Hindlimb muscle (tissue), 1 donor: ENCODE results near the gene PRKCE. TPM values are rescaled to one million over a fixed set of nuclear protein-coding genes. Genes with fewer than 3 reads are reported as not detected.

Experiments used
- DNase-seq: peaks from one replicate; pipeline ENCODE4 v3.0.0-alpha.2; 2013
- polyA plus RNA-seq: library from polyadenylated mRNA; unstranded; fragments of 120-200 nt; gene quantifications from one replicate; pipeline ENCODE4 v1.2.1, GENCODE V29; 2013; ENCODE audit not compliant: insufficient read length

Gene PRKCE
- polyA plus RNA-seq: 4.6 TPM

DNA sequence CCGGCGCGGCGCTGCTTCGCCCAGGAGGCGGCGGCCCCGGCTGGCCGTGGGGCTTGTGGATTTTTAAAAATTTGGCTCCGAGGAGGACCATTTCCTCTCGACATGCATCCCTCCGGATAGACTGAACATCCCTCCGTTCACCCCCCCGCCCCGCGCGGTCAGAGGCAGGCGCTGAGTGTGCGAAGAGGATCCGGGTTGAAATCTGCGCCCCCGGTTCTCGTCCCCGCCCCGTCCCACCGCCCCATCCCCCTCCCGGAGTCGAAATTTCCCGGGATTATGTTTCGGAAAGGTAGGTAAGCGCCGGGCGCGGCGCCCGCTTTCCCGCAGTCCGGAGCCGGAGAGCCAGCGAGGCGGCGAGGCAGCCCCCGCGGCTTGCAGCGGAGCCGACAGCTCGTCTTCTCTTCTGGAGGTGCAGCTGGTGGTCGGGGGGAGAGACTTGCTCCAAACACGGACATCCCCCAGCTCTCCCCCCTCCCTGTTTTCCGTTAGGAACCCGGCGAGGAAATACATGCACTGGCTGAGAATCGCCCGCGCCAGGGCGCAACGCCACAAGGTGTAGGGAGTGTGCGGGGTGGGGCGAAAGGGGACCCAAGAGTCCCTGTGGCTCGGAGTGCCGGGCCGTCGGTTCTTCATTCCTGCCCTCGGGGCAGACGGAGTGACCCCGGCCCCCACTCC, at the start of gene PRKCE:
Gene PRKCE (plus strand): TSS at position 261 of the 675 bp plus-strand sequence.
- peak; percentile 76 for DNase-seq

DNA sequence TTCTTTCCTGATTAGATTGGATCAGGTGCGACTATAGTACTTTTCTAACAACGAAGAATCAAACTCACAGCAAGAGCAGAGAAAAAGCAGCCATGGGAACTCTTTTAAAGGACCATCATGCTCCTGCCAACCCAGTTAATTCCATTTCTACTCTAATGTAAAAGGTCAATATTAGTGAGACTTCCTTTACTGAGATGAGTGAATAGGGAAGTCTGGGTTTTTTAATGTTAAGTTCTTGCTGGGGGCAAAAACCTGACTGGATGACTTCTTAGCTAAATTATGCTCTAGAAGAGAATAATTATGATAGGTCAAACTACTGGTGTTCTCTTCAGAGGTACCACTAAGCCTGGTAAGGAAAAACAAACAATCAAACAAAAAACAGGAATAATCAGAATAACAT, 48.9 kb upstream of the PRKCE start:
- no peak for DNase-seq

DNA sequence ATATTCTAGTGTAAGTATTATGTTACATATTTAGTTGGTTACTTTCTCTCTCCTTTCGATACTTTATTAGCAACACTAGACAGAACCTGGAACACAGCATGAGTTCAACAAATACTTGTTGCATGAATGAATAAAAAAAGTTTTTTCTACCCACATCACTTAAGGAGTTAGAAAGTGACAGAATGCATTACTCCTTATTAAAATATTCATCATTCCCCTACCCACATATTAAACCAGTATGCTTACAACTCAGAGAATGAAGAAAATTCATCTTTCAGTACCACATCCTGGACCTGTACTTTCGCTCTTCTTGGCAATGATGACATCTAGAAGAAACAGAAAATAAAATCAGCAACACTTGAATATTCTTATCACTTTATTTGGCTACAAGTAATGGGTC, 46.4 kb upstream of the PRKCE start:
- DNase-seq: no peak

DNA sequence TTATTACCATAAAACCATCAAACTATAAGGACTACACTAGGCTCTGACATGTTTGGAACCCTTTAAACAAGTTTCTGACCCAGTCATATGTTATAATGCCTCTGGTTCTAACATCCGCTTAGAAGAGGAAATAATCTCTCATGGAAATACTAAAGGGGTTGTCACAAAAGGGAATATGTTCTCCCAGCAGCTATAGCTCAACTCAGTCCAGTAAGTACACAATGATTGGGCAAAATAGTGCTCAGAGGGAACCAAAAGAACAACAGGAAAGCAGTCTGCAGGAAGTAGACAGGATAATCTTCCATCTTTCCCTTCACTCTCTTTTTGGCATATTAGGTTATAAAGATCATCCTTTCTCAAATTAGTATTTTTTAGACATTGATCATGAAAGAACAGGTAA, 44.7 kb upstream of the PRKCE start:
- no peak for DNase-seq

DNA sequence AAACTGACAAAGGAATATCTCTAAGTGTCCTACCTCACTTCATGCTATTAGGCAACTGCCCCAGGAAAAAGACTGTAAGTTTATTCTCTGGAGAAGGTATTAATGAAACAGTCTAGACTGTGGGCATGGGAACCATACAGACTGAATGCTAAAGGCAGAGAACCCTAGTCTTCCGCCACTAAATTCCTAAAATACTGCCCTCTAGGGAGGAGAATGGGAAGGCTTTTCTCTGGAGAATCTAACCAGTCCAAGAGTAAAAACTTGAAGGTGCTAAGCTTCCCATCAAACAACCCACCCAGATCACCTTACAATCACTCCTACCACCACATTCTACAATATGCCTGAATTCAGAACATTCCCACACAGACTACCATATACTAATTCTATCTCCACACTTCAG, 43.8 kb upstream of the PRKCE start:
- DNase-seq: no peak

DNA sequence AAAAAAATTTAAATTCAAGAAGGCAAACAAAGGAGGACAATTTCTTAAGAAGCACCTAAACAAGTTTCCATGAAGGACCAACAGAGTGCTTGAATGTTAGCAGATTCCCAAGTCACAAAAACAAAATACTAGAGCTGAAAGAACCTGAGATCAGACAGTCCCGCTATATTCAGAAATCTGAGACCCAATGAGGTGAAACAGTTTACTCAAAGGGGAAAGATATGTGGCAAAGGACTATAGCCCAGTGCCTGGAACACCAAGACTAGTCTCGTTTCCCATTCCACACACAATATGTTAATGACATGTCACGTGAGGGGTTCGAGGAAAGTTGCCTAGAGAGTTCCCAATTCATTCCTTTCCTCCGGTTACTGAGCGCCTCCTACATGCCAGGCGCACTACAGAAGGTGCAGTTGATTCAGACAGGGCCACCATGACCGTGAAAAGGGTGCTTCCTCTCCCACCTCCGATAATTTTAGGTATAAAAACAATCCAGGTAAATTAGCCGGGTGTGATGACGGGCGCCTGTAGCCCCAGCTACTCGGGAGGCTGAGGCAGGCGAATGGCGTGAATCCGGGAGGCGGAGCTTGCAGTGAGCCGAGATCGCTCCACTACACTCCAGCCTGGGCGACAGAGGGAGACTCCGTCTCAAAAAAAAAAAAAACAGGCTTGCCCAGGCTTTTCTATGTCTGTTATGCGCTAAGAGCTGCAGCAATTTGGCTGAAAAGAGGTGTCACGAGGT, 41.0 kb upstream of the PRKCE start:
- DNase-seq: peak; percentile 73

DNA sequence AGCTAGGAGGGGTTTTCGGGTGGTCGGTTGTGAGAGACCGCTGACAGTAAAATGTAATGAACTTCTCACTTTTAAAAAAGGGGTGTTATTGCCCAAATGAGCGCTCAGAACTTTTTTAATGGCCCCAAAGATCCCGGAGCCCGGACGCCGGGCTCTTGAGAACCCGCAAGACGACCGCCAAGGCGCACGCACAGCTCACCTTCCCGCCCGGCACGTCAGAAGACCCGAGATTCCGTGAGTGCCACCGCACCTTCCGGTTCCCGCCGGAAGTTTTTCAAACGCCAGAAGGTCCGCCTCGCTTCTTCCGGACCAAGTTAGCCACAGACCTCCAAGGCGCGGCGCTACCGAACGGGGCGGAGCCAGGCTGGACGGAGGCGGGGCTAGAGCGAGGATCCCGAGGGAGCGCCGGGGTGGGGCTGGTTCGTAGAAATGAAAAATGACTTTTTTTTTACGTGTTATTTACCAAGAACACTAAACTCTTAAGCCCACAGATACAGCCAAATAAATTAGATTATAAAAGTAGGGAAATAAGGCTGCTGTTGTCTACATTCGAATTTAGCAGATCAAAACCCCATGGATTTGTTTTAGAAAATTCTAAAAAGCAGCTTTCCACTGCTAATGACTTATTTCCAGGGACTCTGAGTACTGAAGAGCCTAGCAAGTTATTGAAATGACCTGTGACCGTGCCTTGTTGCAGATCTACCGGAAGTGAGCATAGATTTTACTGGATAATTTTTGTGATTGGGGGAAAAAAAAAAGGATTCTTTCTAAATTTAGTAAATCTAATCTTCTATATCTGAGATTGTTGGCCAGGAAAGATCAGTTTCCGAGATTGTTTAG, 40.2 kb upstream of the PRKCE start, which contains the start of gene SRBD1:
Gene SRBD1 (minus strand): TSS at position 248 of the 840 bp plus-strand sequence. CDS start 5,826 bp downstream, outside the sequence.
- peak; percentile 92 for DNase-seq

DNA sequence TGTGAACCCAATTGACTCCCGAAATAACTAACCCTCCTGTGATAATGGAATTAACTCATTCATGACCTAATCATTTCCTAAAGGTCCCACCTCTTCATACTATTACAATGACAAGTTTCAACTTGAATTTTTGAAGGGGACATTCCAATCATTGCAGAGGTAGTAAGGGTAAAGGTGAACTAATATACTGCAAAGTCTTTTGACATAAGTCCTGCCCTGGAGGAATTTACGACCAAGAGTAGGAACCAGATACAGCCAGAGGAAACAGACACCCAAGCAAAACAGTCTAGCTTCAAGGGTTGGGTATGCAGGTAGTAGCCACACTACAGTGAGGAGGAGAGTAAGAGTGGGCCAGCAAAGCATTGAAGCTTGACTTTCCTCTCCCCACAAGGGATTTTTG, 39.2 kb upstream of the PRKCE start:
- DNase-seq: no peak

DNA sequence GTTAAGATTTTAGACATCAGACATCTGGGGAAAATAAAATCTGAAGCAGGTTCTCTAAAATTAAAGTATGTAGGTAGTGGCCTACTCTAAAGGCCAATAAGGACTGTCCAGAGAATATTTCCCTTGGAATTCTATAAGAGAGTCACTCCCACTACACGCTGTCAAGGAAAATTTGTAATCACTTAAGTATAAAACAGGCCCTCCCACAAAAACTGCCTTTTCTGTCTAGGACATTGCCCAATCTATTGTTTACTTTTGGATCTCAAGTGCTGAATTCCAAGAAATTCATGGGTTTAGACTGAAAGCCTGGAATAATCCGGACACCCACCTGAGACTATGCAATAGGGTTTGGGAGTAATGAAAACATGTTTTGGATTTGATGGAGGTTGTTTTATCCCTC, 38.7 kb upstream of the PRKCE start:
- no peak for DNase-seq

DNA sequence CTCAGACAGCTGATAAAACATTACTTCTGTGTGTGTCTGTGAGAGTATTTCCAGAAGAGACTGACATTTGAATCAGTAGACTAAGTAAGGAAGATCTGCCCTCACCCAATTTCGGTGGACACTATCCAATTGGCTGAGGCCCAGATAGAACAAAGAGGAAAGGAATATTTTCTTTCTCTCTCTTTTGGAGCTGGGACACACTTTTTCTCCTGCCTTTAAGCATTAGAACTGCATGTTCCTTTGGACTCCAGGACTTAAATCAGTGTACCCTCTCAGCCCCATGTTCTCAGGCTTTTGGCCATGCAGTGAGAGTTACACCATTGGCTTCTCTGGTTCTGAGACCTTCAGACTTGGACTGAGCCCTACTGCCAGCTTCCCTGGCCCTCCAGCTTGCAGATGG, 37.1 kb upstream of the PRKCE start:
- DNase-seq: no peak

DNA sequence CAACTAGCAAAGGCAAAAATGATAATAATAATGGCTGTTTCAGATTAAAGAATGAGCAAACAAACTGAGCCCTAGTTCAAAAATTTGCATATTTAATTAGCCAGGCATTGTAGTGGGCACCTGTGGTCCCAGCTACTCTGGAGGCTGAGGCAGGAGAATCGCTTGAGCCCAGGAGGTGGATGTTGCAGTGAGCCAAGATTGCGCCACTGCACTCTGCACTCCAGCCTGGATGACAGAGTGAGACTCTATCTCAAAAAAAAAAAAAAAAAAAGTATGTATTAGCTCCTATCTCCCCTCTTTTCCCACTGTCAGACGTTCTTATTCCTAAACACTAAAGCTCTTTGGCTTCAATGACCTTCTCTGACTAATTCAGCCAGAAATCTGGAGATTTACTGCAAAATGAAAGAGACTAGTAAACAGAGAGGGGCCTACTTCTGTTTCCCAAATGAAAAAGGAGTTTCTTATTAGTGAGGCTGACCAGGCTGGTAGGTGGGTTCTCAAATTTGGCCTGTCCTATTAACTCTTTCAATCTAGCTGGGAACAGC, 36.5 kb upstream of the PRKCE start:
- DNase-seq: no peak

DNA sequence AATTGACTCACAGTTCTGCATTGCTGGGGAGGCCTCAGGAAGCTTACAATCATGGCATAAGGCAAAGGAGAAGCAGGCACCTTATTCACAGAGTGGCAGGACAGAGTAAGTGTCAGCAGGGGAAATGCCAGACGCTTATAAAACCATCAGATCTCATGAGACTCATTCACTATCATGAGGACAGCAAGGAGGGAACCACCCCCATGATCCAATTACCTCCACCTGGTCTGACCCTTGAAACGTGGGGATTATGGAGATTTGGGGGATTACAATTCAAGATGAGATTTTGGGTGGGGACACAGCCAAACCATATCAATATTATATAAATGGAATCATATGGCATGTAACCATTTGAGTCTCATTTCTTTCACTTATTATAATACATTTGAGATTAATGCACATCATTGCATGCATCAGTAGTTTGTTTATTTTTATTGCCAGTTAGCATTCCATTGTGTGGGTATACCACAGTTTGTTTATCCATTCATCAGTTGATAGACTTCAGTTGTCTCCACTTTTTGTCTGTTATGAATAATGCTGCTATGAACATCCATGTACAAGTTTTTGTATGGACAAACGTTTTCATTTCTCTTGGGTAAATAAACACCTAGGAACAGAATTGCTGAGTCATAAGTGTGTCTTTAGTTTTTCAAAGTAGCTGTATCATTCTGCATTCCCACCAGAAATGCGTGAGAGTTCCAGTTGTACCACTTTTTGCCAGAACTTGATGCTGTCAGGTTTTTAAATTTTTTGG, 34.6 kb upstream of the PRKCE start:
- no peak for DNase-seq

DNA sequence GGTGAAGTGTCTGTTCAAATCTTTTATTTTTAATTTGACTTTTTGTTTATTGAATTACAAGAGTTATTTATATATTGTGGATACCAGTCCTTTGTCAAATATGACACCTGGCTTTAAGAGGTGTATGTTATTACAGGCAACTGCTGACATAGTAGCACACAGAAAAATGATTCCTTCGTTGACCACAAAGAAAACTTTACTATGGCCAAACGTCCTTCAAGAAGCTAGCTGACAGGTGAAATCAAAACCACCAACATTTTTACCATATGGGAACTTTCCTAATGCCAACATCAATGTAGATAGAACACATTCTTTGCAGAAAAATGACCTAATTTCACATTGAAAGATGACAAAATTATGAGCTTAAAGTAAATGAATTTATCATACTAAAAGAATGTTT, 34.0 kb upstream of the PRKCE start:
- DNase-seq: no peak

DNA sequence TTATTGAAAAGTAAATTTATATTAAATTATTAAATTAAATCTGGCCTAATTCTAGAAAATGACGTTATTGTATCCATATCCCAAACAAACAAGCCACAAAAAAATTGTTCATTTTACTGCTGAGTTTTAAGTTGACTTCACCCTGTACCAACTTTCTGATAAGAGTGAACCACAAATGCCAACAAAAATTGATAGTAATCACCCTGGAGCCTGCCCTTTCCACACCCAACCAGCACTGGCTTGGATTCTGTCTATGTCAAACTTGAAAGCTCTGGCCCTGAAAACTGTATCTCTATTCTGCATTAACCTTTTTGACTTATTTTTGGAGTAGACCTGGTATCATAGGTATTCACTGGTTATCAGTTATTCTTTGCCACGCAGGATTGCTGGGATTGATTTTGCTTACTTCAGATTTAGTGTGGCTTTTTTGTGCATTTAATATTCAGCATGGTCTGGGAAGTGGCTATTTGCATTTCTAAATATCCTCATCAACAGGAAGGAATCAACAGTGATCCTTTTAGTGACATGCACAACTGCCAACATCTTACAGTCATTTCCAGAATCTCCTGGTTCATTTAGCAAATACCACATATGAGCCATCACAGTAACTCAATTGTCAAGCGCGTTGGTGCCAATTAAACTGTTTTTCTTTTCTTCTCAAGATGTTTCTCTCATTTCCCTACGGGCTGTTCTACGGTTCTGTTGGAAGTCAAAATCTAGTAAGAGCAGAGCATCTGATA, 29.0 kb upstream of the PRKCE start:
- DNase-seq: no peak

DNA sequence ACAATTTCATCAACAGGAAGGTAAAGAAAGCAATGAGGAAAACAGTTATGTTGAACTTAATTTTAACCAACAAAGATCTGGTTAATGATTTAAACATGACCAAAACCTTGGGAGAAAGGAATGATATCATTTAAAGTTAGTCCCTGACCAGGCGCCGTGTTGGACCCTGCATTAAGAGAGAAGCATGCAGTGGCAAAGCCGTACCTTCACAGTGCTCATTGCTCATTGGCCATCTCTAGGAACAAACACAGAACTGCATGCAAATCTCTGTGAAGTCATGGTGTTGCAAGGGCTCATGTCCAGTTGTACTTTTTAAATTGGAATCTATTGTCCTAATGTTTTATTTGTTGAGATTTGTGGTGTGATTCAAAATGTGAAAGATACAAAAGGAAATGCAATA, 28.4 kb upstream of the PRKCE start:
- DNase-seq: no peak

DNA sequence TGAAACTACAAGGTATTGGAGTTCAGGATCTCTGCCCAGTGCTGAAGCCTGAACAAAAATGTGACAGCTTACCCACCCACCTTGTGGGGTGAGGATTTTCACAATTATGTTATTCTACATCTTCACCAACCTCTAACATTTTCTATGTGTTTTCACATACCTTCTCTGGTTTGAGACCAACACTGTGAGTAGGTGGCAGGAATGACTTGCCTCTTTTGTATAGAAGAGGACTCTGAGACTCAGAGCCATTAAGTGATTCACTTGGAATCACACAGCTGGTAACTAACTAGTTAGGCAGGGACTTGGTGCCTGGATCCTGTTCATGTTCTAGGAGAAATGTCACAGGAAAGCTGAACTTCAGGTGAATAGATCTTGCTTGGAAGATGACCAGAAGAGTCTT, 25.7 kb upstream of the PRKCE start:
- DNase-seq: no peak

DNA sequence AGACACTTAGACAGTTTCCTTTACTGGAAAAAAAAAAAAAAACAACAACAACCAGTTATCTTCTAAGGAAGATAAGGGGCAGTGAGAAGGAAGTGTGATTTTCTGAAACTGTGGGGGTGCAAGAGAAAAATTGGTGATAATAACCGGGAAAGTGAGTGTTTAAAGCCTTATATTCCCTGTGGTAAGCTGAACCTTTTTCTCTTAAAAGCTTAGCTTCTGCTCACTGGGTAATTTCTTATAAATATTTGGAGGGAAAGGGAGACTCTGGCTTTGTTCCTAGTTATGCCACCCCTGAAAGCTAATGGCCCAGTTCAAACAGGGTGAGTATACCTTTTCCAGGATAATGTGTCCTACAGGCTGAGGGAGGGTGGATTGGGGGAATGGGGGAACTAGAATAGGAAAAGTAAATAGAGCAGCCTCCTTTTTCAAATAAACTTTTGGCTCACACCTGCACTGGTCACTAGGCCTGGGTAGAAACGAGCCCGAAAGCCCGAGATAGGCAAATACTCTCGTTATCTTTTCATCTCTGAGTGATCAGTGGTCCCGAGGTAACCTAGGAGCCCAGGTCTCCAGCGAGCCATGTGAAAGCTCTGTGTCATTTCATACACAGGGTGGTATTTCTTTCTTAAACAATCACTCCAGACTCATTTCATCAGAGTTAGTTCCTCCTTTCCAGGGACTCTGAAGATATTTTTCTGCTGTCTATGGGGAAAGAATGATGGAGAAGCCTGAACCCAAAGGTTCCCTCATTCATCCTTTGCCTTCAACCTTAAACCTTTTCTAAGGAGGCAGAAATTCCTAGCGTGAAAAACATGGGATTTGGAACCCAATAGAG, 24.9 kb upstream of the PRKCE start:
- no peak for DNase-seq

DNA sequence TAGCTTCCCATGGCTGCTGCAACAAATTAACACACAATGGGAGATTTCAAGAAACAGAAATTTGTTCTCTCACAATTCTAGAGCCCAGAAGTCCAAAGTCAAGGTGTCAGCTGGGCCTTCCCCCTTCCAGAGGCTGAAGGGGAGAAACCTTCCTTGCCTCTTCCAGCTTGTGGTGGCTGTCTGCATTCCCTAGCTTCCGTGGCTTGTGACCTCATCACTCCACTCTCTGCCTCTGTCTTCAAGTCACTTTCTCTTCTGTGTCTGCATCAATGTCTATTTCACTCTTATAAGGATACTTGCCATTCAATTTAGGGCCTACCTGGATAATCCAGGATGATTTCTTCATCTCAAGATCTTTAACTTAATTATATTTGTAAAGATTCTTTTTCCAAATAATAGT, 23.6 kb upstream of the PRKCE start:
- no peak for DNase-seq

DNA sequence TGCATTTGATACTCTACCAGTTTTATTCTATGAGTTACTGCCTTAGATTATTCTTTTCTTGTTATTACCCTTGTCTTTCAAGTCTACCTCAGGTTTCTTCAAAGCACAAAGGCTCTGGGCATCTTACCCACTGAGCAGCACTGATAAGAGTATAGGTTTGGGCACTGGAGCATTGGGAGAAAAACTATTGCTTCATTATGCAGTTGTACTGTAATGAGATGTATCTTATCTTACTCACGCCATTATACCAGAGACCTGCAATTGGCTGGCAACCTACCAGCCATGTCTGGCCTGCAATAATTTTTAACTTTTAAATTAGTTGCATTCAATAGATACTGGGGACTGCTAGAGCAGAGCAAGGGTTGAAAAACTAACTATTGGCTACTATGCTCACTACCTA, 21.5 kb upstream of the PRKCE start:
- no peak for DNase-seq

DNA sequence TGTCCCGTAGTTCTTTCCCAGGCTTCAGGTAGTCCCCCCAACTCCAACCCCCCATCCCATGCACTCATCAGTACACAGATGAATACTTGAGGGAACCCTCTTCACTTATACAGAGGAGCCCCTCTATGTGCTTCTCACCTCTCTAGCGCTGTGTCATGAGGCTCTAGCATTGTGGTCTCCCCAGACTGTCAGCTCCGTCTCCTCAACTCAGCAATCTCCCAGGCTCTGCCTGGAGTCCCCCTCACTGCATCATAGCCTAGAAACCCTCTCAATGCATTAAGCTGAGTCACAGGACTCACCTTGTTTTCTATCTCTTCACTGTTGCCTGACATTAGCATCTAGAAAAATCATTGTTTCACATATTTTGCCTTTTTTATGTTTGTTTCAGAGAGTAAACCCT, 20.2 kb upstream of the PRKCE start:
- no peak for DNase-seq

DNA sequence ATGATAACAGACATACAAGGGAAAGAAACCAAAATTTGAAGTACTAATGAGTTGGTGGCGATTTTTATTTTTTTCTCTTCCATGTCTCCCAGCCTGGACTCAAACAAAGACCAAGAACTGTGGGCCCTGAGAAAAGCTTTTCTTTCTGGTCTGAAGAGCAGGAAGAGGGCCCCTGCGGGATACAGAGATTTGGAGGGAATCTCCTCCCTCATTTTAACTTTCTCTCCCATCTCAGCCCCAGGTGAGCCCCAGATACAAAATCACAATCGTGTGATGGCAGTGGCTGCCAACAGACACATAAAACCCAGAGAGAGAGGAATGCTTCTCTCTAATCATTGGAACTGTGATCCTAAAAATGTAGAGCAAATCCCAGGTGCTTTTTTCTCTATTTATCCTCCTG, 19.5 kb upstream of the PRKCE start:
- no peak for DNase-seq
